Thoracic aorta (tissue), 2 donors: Measurements from ENCODE around the gene LYZL4. TPM values are rescaled to one million over a fixed set of nuclear protein-coding genes. Genes with fewer than 3 reads are reported as not detected.

Experiments
- ATAC-seq: fragments of 150-250 bp; one replicate; pipeline ENCODE4 v1.8.0; 2017; ENCODE audit warnings: low read depth; ENCODE audit not compliant: insufficient number of reproducible peaks, low FRiP score
- DNase-seq: peaks from one replicate; pipeline ENCODE4 v3.0.0-alpha.2; 2020; ENCODE audit warnings: low spot score
- H3K27ac ChIP-seq, 2 donors: fragments of 200-600 bp; sonication (generic); 1 replicate in 1 of 2; 2 replicates in 1 of 2; pipeline ENCODE4 v1.5.1; 2016; ENCODE audit warnings: mild to moderate bottlenecking in 2 of 2, moderate library complexity in 2 of 2
- H3K27me3 ChIP-seq: fragments of 200-600 bp; sonication (generic); replicated peaks from 2 replicates; pipeline ENCODE4 v1.6.0; 2016; ENCODE audit warnings: mild to moderate bottlenecking; ENCODE audit not compliant: insufficient read depth
- H3K36me3 ChIP-seq: fragments of 200-600 bp; sonication (generic); one replicate; pipeline ENCODE4 v1.5.1; 2016
- H3K4me1 ChIP-seq, 2 donors: fragments of 200-600 bp; sonication (generic); 1 replicate in 1 of 2; 2 replicates in 1 of 2; pipeline versions ENCODE4 v1.5.1 to v1.6.0; 2016; ENCODE audit warnings: low read depth in 2 of 2, mild to moderate bottlenecking in 1 of 2; ENCODE audit not compliant: control insufficient read depth in 1 of 2
- H3K4me3 ChIP-seq: fragments of 200-600 bp; sonication (generic); 2 replicates; pipeline ENCODE4 v1.5.1; 2016; ENCODE audit warnings: mild to moderate bottlenecking
- H3K9me3 ChIP-seq: fragments of 200-600 bp; sonication (generic); 2 replicates; pipeline ENCODE4 v1.5.1; 2016
- total RNA-seq, 2 donors: library from RNA; depleted of rRNA; stranded (reverse); fragments of >200 nt; gene quantifications; one replicate each; pipeline versions ENCODE4 v1.1.0 to v1.2.3, GENCODE V29; 2016
- TF ChIP-seq, protein P1 (sequence below): fragments of 200-600 bp; sonication (generic); IDR thresholded peaks from one replicate; pipeline ENCODE4 v1.5.1; 2019; ENCODE audit warnings: antibody characterized with exemption

The LYZL4 gene, protein sequence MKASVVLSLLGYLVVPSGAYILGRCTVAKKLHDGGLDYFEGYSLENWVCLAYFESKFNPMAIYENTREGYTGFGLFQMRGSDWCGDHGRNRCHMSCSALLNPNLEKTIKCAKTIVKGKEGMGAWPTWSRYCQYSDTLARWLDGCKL
- not detected for total RNA-seq

DNA sequence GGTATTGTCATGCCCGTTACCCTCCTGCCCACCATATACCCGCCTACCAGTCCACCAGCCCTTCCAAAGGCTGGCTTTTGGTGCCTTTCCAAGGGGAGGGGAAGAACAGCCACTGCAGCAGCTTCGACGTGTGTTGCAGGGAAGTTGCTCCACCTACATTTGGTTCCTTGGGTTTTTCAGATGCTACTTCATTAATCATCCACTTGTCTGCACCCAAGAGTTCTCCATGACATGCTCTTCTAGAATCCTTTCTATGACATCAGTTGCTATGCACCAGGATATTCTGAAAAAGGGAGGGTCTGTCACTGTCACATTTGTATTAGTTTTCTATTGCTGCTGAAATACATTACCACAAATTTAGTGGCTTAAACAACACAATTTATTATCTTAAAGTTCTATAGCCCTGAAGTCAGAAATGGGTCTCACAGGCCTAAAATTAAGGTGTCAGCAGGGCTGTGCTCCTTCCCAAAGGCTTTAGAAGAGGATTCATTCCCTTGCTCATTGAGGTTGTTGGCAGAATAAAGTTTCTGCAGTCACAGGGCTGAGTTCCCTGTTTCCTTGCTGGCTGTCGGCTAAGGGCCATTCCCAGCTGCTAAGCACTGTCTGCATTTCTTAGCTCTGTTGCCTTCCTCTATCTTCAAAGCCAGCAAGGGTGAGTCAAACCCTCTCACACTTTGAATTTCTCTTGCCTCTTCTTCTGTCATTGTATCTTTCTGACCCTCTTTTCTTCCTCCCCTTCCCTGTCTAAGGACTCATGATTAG, at the start of gene LYZL4:
Gene LYZL4 (minus strand): TSS at position 241 of the 762 bp plus-strand sequence. CDS start 3,359 bp downstream, outside the sequence.
- no peak for ATAC-seq
- DNase-seq = no peak
- no peak within 1 kb of the TSS for H3K4me3 ChIP-seq
- no peaks in the 10 kb centered on the region for H3K9me3 ChIP-seq
- no peaks in the 10 kb centered on the region for H3K36me3 ChIP-seq
- TF ChIP-seq, protein P1, sequence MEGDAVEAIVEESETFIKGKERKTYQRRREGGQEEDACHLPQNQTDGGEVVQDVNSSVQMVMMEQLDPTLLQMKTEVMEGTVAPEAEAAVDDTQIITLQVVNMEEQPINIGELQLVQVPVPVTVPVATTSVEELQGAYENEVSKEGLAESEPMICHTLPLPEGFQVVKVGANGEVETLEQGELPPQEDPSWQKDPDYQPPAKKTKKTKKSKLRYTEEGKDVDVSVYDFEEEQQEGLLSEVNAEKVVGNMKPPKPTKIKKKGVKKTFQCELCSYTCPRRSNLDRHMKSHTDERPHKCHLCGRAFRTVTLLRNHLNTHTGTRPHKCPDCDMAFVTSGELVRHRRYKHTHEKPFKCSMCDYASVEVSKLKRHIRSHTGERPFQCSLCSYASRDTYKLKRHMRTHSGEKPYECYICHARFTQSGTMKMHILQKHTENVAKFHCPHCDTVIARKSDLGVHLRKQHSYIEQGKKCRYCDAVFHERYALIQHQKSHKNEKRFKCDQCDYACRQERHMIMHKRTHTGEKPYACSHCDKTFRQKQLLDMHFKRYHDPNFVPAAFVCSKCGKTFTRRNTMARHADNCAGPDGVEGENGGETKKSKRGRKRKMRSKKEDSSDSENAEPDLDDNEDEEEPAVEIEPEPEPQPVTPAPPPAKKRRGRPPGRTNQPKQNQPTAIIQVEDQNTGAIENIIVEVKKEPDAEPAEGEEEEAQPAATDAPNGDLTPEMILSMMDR = no peak
- H3K4me1 ChIP-seq = no peaks in the 10 kb centered on the region
- no peaks in the 10 kb centered on the region for H3K27me3 ChIP-seq
- H3K27ac ChIP-seq = no peak within 1 kb of the TSS

DNA sequence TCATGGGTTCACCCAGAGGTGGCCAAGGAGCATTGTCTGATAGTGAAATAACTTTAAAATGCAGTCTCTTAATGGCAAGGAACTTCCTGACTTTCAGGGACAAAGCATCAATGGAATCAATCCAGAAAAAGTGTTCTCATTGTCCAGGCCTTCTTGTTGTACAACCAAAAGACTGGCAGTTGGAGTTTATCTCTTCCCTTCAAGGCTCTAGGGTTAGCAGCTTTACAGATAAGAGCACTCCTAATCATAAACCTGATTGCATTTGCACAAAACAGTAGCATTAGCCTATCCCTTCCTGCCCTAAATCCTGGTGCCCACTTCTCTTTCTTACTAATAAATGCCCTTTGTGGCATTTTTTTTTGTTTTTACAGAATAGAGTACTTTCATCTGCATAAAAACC, 48.7 kb upstream of the LYZL4 start:
- H3K4me3 ChIP-seq = no peak overlapping the region
- H3K9me3 ChIP-seq = no peaks in the 10 kb centered on the region
- H3K27ac ChIP-seq = no peak overlapping the region
- DNase-seq (no peak), ATAC-seq (no peak)
- H3K27me3 ChIP-seq = no peaks in the 10 kb centered on the region
- no peaks in the 10 kb centered on the region for H3K36me3 ChIP-seq
- TF ChIP-seq, protein P1 = no peak
- no peaks in the 10 kb centered on the region for H3K4me1 ChIP-seq

GRCh38 chr3:42456211-42456610, 45.8 kb upstream of the LYZL4 start:
- Histone ChIP-seq H3K9me3 (no peaks in the 10 kb centered on the region), H3K27me3 (no peaks in the 10 kb centered on the region), H3K4me1 (peaks cover 6 to 11% of the 10 kb centered on the region in 2 donors), H3K27ac (no peak overlapping the region), H3K36me3 (no peaks in the 10 kb centered on the region), H3K4me3 (no peak overlapping the region)
- DNase-seq = no peak
- no peak for ATAC-seq
- TF ChIP-seq, protein P1 = no peak

DNA sequence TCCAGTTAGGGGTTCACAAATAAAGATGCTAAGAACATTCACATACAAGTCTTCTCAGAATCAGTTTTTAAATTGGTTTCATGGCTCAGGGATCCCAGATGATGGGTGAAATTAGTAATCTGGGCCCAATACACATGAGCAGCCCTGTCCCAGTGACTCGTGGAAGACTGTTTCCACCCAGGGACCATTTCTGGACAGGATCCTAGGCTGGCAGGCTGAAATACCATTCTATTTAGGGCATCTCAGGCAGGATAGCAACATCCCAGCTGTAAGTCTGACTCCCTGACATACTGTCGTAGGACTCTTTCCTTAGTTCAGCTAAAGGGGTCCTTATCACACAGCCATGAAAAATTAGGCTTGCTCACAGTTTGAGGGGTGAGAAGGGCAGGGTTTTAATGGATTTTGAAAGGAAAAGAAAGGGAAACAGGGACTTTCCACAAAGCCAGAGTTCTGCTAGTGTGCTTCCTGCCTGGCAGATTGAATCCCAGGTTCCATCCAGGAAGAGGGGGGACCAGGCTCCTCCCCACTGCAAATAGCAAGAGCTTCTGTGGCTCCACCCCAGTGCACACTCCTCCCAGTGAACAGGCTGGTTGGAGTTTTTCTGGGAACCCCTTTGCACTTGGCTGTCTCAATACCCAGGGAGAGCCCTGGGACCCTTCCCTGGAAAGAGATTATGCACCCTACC, 41.3 kb upstream of the LYZL4 start:
- no peaks in the 10 kb centered on the region for H3K9me3 ChIP-seq
- no peak for DNase-seq
- TF ChIP-seq, protein P1 = no peak
- H3K27me3 ChIP-seq = no peaks in the 10 kb centered on the region
- no peaks in the 10 kb centered on the region for H3K36me3 ChIP-seq
- ATAC-seq = peak; percentile 62
- peak overlapping the region; percentile 30 for H3K4me3 ChIP-seq
- peaks cover 6 to 13% of the 10 kb centered on the region in 2 donors for H3K4me1 ChIP-seq
- H3K27ac ChIP-seq = peak overlapping the region; percentile 71 to 76

DNA sequence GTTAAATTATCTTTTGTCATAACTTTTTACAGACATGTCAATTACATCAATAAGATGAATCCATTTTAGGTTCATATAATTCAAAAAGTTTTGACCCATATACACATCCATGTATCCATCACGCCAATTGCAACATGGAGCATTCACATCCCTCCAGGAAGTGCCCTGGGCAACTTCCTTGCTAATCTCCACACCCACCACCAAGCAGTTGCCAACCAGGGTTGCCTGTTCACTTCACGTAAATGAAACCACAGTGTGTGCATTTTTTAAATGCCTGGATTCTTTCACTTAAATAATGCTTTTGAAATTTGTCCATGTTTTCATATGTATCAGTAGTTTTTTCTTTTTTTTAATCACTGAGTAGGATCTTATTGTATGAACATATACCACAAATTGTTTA, 40.7 kb upstream of the LYZL4 start:
- TF ChIP-seq, protein P1 = no peak
- H3K9me3 ChIP-seq = no peaks in the 10 kb centered on the region
- H3K36me3 ChIP-seq = no peaks in the 10 kb centered on the region
- no peak overlapping the region for H3K4me3 ChIP-seq
- no peak for DNase-seq
- peak overlapping the region; percentile 71 to 76 for H3K27ac ChIP-seq
- no peaks in the 10 kb centered on the region for H3K27me3 ChIP-seq
- peaks cover 6 to 13% of the 10 kb centered on the region in 2 donors for H3K4me1 ChIP-seq
- ATAC-seq = no peak
